Measurements from ENCODE around the gene CLASRP.

CLASRP gene

GRCh38 chr19:45071969-45072790 lies 33.3 kb downstream of the CLASRP start:
- ATAC-seq: no peak; the same call in 2 of the 3 replicates
- TF ChIP-seq CSRNP3 (CRISPR knock-in tag; IDR thresholded peaks at IDR 0.05) (no peak), ZNF70 (CRISPR knock-in tag; IDR thresholded peaks at IDR 0.05) (no peak), CREB5 (CRISPR knock-in tag; IDR thresholded peaks at IDR 0.05; ENCODE audit: low read depth) (no peak), TCF4 (CRISPR knock-in tag; IDR thresholded peaks at IDR 0.05; ENCODE audit: borderline replicate concordance) (no peak), ZFP30 (CRISPR knock-in tag; IDR thresholded peaks at IDR 0.05) (no peak)

GRCh38 chr19:45074744-45075300 lies 36.0 kb downstream of the CLASRP start:
- no peak for TF ChIP-seq ZNF70 (CRISPR knock-in tag; IDR thresholded peaks at IDR 0.05)
- no peak for TF ChIP-seq POU6F1 (CRISPR knock-in tag; IDR thresholded peaks at IDR 0.05; ENCODE audit: borderline replicate concordance, low read depth)
- TF ChIP-seq ZC3H10 (CRISPR knock-in tag; IDR thresholded peaks at IDR 0.05): no peak
- TF ChIP-seq OSR1 (CRISPR knock-in tag; IDR thresholded peaks at IDR 0.05): no peak
- TF ChIP-seq ZFP3 (CRISPR knock-in tag; IDR thresholded peaks at IDR 0.05): no peak
- TF ChIP-seq TSHZ2 (CRISPR knock-in tag; IDR thresholded peaks at IDR 0.05): no peak
- TF ChIP-seq ZFP30 (CRISPR knock-in tag; IDR thresholded peaks at IDR 0.05): no peak
- TF ChIP-seq PPARA (CRISPR knock-in tag; IDR thresholded peaks at IDR 0.05; ENCODE audit: borderline replicate concordance): no peak
- TF ChIP-seq BACH2 (CRISPR knock-in tag; IDR thresholded peaks at IDR 0.05; ENCODE audit: borderline replicate concordance): no peak
- TF ChIP-seq ESRRG (CRISPR knock-in tag; IDR thresholded peaks at IDR 0.05): no peak
- no peak for TF ChIP-seq ZNF8 (CRISPR knock-in tag; IDR thresholded peaks at IDR 0.05)
- no peak for ATAC-seq

GRCh38 chr19:45075301-45076028 lies 36.6 kb downstream of the CLASRP start:
- no peak for ATAC-seq
- TF ChIP-seq ZNF565 (CRISPR knock-in tag; conservative IDR thresholded peaks at IDR 0.05; ENCODE audit: low read depth): no peak
- TF ChIP-seq PATZ1 (CRISPR knock-in tag; IDR thresholded peaks at IDR 0.05; ENCODE audit: borderline replicate concordance): no peak
- no peak for TF ChIP-seq ZNF8 (CRISPR knock-in tag; IDR thresholded peaks at IDR 0.05)
- no peak for TF ChIP-seq ZFP3 (CRISPR knock-in tag; IDR thresholded peaks at IDR 0.05)
- TF ChIP-seq ZFP30 (CRISPR knock-in tag; IDR thresholded peaks at IDR 0.05): no peak
- TF ChIP-seq BACH2 (CRISPR knock-in tag; IDR thresholded peaks at IDR 0.05; ENCODE audit: borderline replicate concordance): no peak
- TF ChIP-seq SNAI2 (CRISPR knock-in tag; IDR thresholded peaks at IDR 0.05): no peak
- TF ChIP-seq TCF4 (CRISPR knock-in tag; IDR thresholded peaks at IDR 0.05; ENCODE audit: borderline replicate concordance): no peak
- no peak for TF ChIP-seq GLIS3 (CRISPR knock-in tag; IDR thresholded peaks at IDR 0.05)
- TF ChIP-seq TSHZ2 (CRISPR knock-in tag; IDR thresholded peaks at IDR 0.05): no peak
- no peak for TF ChIP-seq ZNF70 (CRISPR knock-in tag; IDR thresholded peaks at IDR 0.05)
- TF ChIP-seq OSR1 (CRISPR knock-in tag; IDR thresholded peaks at IDR 0.05): no peak
- TF ChIP-seq TOX (CRISPR knock-in tag; IDR thresholded peaks at IDR 0.05; ENCODE audit: borderline replicate concordance): no peak
- no peak for TF ChIP-seq CREB5 (CRISPR knock-in tag; IDR thresholded peaks at IDR 0.05; ENCODE audit: low read depth)
- TF ChIP-seq PPARA (CRISPR knock-in tag; IDR thresholded peaks at IDR 0.05; ENCODE audit: borderline replicate concordance): no peak
- no peak for TF ChIP-seq RARB (CRISPR knock-in tag; IDR thresholded peaks at IDR 0.05)
- no peak for TF ChIP-seq CSDC2 (CRISPR knock-in tag; IDR thresholded peaks at IDR 0.05)

All from SK-N-SH treated with all-trans-retinoic acid at 6 μM for 48 hours (cell line).